CMK (cell line): Measurements from ENCODE around the gene GRID2.
"Not testable (repeated sequence)": the region's sequence is repeated elsewhere in the genome, so short reads cannot be mapped to it uniquely, and the experiment has no call there.

ENCODE experiments used
- DNase-seq: peaks from one replicate; pipeline ENCODE4 v3.0.0-alpha.2; 2010; ENCODE audit warnings: low read depth

The GRID2 gene

DNA sequence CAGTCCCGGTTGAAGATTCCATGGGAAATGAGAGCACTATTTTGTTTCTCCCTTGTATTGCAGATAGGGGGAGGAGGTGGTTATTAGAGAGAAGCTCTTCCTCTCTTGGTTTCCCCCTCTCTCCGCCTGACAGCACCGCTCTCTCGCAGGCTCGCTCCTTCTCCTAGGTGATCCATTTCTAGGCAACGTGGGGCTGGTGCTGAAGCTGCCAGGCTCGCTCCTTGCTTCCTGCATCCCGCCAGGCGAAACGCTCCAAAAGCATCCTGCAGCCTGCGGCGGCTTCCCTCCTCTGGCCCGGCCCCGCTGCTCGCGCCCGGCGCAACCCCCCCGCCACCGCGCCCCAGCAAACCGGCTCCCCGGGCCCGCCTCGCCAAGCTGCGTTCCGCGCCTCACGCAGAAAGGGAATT, at the start of gene GRID2:
Gene GRID2 (plus strand): TSS at position 346 of the 407 bp plus-strand sequence.
- DNase-seq = no peak

DNA sequence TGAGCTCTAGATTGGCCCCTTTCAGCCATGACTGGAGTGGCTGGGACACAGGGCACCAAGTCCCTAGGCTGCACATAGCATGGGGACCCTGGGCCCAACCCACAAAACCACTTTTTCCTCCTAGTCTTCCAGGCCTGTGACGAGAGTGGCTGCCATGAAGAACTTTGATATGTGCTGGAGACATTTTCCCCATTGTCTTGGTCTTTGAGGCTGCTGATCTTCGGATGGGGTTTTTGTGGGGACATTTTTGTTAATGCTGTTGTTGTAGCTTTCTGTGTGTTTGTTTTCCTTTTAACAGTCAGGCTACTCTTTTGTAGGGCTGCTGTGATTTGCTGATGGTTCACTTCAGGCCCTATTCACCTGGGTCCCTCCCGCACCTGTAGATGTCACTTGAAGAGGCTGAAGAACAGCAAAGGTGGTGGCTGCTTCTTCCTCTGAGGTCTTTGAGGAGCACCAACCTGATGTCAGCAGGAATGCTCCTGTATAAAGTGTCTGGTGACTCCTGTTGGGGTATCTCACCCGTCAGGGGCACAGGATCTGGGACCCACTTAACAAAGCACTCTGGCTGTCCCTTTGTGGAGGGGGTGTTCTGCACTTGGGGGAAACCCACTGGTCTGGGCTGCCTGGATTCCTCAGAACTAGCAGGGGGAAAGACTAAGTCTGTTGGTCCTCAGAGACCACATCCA, 49.6 kb upstream of the GRID2 start:
- DNase-seq = no peak

- no peak for DNase-seq
Observed at GRCh38 chr4:92254767-92255442, 48.9 kb upstream of the GRID2 start.

DNA sequence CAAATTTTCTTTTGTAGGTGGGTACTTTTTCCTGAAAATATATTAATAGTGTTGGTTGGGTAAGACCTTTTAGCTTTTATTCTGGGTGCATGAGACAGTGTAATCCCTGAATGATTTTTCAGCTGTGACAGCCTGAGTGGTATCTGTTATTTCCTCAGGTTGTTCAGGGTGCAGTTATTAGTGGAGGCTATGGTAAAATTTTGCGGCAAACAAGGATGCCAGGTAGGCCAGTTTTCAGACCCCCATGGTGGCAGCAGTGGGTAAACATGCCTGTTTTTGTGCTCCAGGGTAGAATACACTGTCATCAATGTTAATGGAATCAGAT, 47.9 kb upstream of the GRID2 start:
- no peak for DNase-seq

- no peak for DNase-seq
Observed at GRCh38 chr4:92257931-92258857, 45.6 kb upstream of the GRID2 start.

- no peak for DNase-seq
Observed at GRCh38 chr4:92261256-92261655, 42.5 kb upstream of the GRID2 start.

DNA sequence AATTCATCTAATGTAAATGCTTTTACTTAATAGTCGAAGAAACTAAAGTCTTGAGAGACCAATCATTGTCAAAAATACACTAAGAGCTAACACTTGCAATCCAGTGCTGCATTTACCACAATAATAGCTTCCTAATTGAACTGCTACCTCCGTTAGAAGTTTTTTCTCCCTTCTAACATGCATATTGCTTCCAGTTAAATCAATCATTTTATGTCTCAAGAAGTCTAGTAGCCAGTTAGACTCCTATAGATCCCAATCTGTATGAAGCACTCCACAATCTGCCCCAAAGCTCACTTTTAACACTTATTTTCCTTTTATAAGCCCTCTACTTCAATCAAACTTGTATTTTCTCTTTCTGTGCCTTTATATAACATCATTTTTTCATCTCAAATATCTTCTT, 41.4 kb upstream of the GRID2 start:
- DNase-seq = no peak

DNA sequence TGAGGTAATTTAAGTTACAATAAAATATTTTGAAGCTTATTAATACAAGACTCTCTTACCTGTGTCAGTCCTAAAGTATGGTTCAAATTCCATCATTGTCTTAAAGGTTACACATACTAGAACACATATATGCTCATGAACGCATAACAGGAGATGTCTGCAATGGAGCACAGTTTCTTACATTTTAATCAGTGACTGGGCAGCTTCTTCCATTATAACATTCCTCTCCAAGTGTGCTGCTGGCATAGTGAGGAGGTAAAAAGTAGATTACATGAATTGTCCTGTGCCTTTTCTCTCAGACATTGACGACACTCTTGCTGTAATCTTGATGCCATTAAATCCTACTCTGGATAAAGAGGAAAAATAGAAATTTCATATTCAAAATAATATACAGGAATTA, 40.8 kb upstream of the GRID2 start:
- DNase-seq = no peak

- no peak for DNase-seq
Observed at GRCh38 chr4:92263575-92263974, 40.2 kb upstream of the GRID2 start.

GRCh38 chr4:92264163-92264562, 39.6 kb upstream of the GRID2 start:
- DNase-seq = no peak

- DNase-seq = no peak
Observed at GRCh38 chr4:92265021-92265420, 38.7 kb upstream of the GRID2 start.

GRCh38 chr4:92265798-92266197, 38.0 kb upstream of the GRID2 start:
- DNase-seq = no peak

DNA sequence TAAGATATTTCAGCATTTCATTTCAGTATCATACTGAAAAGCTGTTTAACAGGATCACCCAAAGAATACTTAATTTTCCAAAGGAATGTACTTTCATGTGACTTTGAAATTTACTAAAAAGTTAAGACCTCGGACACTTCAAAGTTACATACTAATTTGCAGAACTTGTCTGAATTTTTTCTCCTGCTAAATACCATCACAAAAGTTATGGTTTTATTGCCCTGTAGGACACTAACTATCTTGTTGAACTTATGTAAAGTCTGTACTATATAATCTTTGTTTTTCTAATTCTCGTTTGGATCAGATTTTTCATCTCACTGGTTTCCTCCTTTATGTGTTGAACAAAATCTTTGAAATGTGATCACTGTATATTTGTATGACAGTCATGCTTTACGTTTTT, 37.2 kb upstream of the GRID2 start:
- no peak for DNase-seq

- no peak for DNase-seq
Observed at GRCh38 chr4:92268642-92269041, 35.1 kb upstream of the GRID2 start.

DNA sequence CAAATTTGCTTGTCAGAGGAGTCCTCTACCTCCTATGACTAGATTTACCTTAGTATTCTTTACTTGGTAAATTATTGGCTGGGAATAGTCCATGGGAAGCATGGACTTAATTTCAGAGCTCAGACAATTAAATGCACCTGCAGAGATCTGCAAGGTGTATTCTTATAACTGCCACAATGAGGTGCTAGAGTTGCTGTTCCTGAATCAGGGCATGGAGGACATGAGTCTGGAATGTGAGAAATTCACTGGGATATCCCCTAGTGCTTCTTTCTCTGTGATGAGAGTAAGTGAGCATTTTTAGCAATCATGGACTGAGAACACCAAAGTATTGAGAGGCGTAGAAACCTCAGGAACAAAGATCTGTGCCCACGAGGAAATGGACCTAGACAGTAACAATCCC, 32.9 kb upstream of the GRID2 start:
- no peak for DNase-seq

DNA sequence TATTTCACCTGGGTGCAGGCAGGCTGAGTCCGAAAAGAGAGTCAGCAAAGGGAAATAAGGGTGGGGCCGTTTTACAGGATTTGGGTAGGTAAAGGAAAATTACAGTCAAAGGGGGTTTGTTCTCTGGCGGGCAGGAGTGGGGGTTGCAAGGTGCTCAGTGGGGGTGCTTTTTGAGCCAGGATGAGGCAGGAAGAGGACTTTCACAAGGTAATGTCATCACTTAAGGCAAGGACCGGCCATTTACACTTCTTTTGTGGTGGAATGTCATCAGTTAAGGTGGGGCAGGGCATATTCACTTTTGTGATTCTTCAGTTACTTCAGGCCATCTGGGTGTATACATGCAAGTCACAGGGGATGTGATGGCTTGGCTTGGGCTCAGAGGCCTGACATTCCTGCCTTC, 32.2 kb upstream of the GRID2 start:
- DNase-seq = not testable (repeated sequence)

DNA sequence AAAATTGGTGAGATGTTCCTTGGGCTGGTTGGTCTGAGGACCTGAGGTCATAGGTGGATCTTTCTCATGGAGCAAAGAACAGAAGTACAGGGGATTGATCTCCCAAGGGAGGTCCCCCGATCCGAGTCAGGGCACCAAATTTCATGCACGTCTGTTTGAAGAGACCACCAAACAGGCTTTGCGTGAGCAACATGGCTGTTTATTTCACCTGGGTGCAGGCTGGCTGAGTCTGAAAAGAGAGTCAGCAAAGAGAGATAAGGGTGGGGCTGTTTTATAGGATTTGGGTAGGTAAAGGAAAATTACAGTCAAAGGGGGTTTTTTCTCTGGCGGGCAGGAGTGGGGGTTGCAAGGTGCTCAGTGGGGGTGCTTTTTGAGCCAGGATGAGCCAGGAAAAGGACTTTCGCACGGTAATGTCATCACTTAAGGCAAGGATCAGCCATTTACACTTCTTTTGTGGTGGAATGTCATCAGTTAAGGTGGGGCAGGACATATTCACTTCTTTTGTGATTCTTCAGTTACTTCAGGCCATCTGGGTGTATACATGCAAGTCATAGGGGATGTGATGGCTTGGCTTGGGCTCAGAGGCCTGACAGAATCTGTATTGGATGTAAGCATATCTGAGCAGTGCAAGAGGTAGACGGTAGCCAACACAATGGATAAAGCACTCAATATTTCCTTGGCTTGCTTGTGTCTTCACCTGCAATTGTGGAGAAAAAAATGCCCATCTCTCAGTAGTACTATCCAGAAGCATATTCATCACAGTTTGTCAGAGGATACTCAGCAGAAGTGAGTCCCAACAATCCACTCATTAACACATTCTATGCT, 26.5 kb upstream of the GRID2 start:
- not testable (repeated sequence) for DNase-seq

- no peak for DNase-seq
Observed at GRCh38 chr4:92279296-92279695, 24.5 kb upstream of the GRID2 start.

GRCh38 chr4:92299152-92299551, 4.6 kb upstream of the GRID2 start:
- no peak for DNase-seq

DNA sequence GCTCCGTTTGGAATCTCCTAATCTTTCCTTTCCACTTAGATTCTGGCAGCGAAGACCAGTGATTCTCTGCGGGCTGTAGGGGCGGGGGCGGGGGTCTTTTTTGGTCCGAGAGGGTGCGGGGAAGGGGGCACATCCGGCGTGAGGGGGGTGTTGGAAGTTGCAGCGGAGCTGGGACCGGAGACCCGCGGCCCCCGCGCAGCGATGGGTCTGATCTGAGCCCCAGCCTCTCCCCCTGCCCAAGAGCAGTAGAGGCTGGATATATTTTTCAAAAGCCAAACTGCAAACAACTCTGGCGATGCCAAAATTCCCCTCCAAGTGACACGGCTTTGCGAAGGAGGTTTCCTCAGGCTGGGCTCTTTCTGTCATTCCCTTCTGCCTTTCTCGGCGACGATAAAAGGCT, 355 bp downstream of the GRID2 start:
- DNase-seq = no peak

- DNase-seq = no peak
Observed at GRCh38 chr4:92304606-92305005, 840 bp downstream of the GRID2 start.
